K562 (cell line): ENCODE data around the gene APCDD1L.

Experiments used
- ARHGAP35 ChIP-seq: fragments of 450-650 bp; IDR thresholded peaks from 2 replicates; pipeline ENCODE4 v1.6.1; 2018; ENCODE audit not compliant: partially characterized antibody
- CTCF ChIP-seq, 3 experiments: IDR thresholded peaks in 2 of 3; conservative IDR thresholded peaks in 1 of 3; 2 replicates each; pipeline ENCODE4 v1.5.1; 2011 to 2012; ENCODE audit warnings: low read length in 3 of 3, mild to moderate bottlenecking in 3 of 3, control low read depth in 2 of 3, improper control_type of control experiment in 1 of 3, inconsistent platforms in 1 of 3, low read depth in 1 of 3, mixed read lengths in 1 of 3, moderate library complexity in 1 of 3; ENCODE audit not compliant: insufficient read depth in 2 of 3
- HDGF ChIP-seq: fragments of 450-650 bp; IDR thresholded peaks from 2 replicates; pipeline ENCODE4 v1.6.1; 2016
- MAFK ChIP-seq: IDR thresholded peaks from 2 replicates; pipeline ENCODE4 v1.6.1; 2011; ENCODE audit warnings: low read length, improper control_type of control experiment
- MYC ChIP-seq, 2 experiments: fragments of 250-450 bp in 1 of 2; sonication (Bioruptor Pico) in 1 of 2; IDR thresholded peaks; 2 replicates each; pipeline versions ENCODE4 v1.5.1 to v1.6.1; 2012 to 2021; ENCODE audit warnings: low read depth in 2 of 2, borderline replicate concordance in 1 of 2, improper control_type of control experiment in 1 of 2, low read length in 1 of 2, mild to moderate bottlenecking in 1 of 2, moderate library complexity in 1 of 2
- NR2C2 ChIP-seq, 2 experiments: fragments of 200-800 bp in 1 of 2; sonication (Bioruptor generic) in 1 of 2; sonication (generic) in 1 of 2; formaldehyde crosslinking in 1 of 2; IDR thresholded peaks; 2 replicates each; pipeline versions ENCODE4 v1.6.1 to v1.8.0; 2016 to 2022; ENCODE audit warnings: mild to moderate bottlenecking in 1 of 2, missing compliant biosample characterization in 1 of 2, missing genetic modification characterization in 1 of 2, missing genetic modification reagents in 1 of 2
- PHF21A ChIP-seq: fragments of 450-650 bp; IDR thresholded peaks from 2 replicates; pipeline ENCODE4 v1.6.1; 2017; ENCODE audit warnings: low read depth, borderline replicate concordance
- POLR2AphosphoS5 ChIP-seq: IDR thresholded peaks from 2 replicates; pipeline ENCODE4 v1.6.1; 2011; ENCODE audit warnings: mild to moderate bottlenecking, low read depth, low read length, moderate library complexity; ENCODE audit not compliant: control insufficient read depth, insufficient read depth
- SREBF2 ChIP-seq: sonication (generic); formaldehyde crosslinking; IDR thresholded peaks from 2 replicates; pipeline ENCODE4 v1.4.0; 2020; ENCODE audit warnings: mild to moderate bottlenecking, missing genetic modification reagents
- UBTF ChIP-seq, 2 experiments: IDR thresholded peaks; 2 replicates each; pipeline ENCODE4 v1.6.1; 2012; ENCODE audit warnings: improper control_type of control experiment in 2 of 2, low read depth in 2 of 2, low read length in 2 of 2, borderline replicate concordance in 1 of 2

GRCh38 chr20:58478141-58478805 lies 36.9 kb downstream of the APCDD1L start:
- TF ChIP-seq HDGF (no peak), PHF21A (no peak), ARHGAP35 (no peak), UBTF (IDR thresholded peaks at IDR 0.05; ENCODE audit: borderline replicate concordance in 1 of 2, low read depth in 2 of 2, low read length in 2 of 2) (no peak), MYC (IDR thresholded peaks at IDR 0.05; ENCODE audit: low read depth, low read length) (no peak), MYC (CRISPR knock-in tag; IDR thresholded peaks at IDR 0.05; ENCODE audit: borderline replicate concordance, low read depth) (no peak), NR2C2 (CRISPR knock-in tag; IDR thresholded peaks at IDR 0.05) (no peak), NR2C2 (tag; IDR thresholded peaks at IDR 0.05) (no peak), CTCF (IDR thresholded peaks at IDR 0.05 in 2 of 3, conservative IDR thresholded peaks at IDR 0.05 in 1 of 3; ENCODE audit: insufficient read depth in 2 of 3, low read depth in 1 of 3, low read length in 3 of 3) (no peak), SREBF2 (CRISPR knock-in tag) (no peak), MAFK (no peak), POLR2AphosphoS5 (no peak)
